ENCODE data around the gene RPL37A.
"Not testable (repeated sequence)": the region's sequence is repeated elsewhere in the genome, so short reads cannot be mapped to it uniquely, and the experiment has no call there.

RPL37A gene

DNA sequence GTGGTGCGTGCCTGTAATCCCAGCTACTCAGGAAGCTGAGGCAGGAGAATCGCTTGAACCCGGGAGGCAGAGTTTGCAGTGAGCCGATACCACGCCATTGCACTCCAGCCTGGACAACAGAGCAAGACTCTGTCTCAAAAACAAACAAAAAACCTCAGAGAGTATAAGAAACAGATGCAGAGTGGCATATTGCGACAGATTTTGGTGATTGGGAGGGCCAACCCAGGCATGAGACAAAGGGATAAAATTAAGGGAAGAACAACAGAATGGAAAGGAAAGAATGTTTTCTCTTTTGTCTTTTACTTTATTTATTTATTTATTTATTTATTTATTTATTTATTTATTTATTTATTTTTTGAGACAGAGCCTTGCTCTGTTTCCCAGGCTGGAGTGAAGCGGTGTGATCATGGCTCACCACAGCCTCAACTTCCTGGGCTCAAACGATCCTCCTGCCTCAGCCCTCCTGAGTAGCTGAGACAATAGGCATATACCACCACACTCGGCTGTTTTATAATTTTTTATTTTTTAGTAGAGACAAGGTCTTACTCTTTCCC is 20.0 kb downstream of the RPL37A start:
- not testable (repeated sequence) for DNase-seq

DNA sequence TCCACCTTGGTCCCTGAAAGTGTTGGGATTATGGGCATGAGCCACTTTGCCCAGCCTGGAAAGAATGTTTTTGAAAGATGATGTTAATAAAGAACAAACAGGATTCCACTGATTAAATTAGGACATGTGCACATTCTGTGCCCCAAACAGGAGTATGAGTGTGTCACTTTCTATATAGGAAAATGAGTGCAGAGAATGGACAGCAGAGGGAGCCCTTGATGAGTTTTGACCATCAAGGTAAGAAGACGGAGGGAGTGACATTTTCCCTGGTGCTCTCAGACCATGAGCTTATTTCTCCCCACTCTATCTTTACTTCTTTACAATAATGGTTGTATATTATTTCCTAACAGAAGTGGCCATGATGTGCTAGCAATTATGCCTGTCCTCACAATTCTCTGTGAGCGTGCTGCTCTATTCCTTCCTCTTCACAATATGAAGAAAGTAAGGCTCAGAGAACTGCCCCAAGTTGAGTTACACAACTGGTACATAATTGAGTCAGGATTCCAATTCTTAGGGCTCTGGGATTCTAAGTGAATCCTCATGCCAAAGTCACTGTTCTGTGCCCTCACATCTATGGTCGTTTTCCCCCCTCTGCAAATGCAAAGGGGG is 20.6 kb downstream of the RPL37A start:
- peak; percentile 24 for DNase-seq

DNA sequence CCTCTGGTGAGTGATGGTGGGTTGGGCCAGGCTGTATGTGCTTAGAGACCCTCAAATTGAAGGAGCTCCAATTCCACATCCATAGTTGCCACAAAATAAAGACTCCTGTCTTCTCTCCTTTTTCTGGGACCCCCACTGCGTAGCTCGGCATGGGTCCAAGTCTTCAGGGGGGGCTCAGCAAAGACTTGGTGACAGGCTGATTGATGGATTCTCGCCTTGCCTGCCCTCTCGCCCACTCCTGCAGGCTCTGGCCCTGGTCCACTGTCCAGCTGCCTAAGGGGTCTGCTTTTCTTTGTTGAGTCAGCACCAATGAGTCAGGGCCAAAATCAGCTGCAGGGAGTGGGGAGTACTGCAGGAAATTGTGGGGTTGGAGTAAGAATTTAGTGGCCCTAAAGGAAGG is 21.5 kb downstream of the RPL37A start:
- DNase-seq: no peak

DNA sequence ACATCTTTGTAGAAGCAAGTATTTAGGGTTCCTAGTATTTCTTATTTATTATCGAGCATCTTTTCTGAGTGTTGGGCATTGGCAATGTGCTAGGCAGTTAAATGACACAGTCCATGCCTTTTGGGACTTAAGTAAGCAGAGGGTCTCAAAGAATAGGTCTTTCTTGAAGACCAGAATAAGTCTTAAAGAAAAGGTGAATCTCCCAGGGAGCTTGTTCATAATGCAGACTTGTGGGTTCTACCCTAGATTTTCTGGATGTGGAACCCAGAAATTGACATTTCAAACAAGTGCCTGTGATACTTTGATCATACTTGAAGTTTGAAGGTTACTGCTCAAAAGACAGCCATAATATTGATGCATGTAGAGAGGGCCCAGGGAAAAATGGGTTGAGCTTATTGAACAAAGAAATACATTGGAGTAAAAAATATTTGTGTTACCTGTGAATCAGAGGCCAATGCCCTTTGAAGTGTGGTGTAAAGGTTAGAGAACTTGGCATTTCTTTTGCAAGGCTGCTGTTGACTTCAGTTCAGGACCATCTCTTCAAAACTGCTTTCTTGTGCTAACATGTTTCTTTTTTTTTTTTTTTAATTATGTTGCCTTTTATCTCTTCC is 24.4 kb downstream of the RPL37A start:
- DNase-seq: no peak

DNA sequence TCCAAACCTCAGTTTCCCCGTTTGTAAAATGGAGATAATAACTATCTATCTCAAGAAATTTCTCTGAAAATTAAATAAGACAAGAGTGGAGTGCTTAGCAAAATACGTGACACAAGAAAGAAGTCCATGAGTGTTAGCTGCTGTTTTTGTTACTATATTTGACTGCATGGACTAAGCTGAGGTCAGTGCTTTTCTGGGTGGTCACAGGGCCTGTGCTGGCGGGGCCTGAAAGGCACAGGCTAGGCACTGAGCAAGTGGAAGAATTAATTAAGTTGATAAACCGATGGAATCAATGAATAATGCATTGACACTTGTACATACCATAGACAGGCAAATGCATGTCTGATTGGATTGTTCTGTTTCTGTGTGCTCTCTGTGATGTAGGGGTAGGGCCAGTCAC is 27.3 kb downstream of the RPL37A start:
- no peak for DNase-seq

DNA sequence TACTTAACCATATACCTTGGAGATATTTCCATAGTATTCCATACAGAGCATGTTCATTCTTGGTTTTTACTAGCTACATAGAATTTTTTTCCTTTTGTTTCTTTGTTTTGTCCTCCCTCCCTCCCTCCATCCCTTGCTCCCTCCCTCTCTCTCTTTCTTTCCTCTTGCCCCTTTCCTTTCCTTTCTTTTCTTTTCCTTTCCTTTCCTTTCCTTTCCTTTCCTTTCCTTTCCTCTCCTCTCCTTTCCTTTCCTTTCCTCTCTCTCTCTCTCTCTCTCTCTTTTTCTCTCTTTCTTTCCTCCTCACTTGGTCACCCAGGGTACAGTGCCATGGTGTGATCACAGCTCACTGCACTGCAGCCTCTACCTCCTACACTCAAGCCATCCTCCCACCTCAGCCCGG is 28.3 kb downstream of the RPL37A start:
- DNase-seq: no peak

DNA sequence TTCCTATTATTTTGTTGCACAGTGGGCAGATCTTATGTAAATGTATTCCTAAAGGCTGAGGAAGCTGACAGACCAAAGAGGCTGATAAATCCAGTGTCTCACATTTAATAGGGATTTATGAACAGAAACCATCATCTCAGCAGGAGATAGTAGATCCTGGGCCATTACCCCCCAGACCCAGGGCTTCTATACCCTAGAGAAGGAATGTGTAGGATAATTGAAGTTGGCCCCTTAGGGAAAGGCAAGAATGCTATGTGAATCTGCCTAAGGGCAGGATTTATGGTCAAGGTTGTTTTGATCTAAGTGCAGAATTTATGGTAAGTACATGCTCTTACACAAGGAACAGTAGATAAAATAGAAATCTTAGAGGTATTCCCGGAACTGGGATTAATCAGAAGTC is 29.0 kb downstream of the RPL37A start:
- DNase-seq: no peak

DNA sequence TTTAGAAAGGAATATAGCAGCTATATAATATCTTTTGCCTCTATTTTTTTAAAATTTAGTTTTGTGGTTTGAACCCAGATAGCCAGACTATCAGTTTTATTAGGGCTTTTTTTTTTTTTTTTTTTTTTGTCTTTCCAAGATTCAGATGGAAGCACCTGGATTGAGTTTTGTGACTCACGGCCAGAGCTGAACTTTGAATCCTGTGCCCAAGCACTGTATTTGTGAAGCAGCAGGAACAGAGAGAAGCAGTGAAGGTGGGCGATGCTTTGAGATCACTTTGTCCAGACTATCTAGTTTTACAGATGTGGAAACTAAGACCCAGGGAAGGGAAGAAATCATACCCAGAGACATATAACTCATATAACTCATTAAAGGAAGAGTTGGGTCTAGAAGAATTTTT is 33.9 kb downstream of the RPL37A start:
- no peak for DNase-seq

DNA sequence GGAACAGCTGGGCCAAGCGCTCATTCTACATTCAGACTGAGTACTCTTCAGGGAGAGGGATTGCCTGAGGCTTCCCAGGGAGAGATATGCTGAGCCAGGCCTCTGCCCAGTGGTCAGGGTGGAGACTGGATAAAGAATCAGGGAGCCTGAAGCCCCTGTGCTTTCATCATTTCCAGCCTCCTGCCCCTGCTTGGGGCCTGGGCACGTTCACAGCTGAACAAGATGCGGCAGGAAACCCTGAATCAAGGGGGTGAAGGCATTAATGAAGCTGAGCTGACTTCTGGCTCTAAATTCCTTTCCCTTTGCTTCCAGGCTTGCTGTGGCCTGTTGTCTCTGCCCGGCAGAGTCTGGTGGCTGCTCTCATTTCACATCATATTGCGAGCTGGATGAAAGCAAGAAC is 35.0 kb downstream of the RPL37A start:
- no peak for DNase-seq

DNA sequence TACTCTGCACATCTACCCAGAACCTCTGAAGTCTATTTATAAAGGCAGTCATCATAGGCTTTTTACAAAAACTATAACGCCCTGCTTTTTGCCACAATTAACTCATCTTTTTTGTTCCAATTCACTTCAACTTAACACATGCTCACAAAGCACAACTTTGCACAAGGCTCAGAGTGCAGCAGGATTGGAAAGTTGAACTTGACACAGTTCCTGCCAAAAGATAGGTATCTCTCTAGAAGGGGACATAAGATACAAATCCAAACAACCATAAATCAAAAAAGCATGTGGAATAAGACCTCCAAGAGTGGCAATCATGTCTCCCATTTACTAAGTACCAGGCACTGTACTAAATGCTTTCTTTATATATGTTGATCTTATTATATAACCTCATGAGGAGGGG is 36.2 kb downstream of the RPL37A start:
- no peak for DNase-seq

DNA sequence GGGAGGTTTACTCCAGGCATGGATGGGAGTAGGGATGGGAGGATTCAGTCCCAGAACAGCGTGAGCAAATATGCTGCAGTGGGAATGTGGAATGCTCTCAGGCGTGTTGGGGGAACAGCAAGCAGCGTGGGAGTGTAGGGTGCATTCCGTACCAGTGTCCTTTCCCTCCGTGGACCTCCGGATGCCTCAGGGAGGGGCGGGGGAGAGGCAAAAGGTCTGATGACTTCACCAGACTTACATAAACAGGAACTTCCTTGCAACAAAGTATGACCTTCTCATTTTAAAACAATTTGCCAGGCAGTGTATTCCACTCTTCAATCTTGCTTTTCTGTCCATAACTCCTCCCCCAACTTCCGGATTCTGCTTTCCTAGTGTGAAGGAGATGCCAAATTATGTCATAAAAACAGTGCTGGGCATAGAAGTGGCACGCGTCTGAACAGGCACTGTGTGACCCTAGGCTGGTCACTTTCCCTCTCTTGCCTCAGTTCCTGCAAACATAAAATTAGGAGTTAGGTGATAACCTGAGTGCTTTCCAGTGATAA is 36.9 kb downstream of the RPL37A start:
- DNase-seq: no peak

DNA sequence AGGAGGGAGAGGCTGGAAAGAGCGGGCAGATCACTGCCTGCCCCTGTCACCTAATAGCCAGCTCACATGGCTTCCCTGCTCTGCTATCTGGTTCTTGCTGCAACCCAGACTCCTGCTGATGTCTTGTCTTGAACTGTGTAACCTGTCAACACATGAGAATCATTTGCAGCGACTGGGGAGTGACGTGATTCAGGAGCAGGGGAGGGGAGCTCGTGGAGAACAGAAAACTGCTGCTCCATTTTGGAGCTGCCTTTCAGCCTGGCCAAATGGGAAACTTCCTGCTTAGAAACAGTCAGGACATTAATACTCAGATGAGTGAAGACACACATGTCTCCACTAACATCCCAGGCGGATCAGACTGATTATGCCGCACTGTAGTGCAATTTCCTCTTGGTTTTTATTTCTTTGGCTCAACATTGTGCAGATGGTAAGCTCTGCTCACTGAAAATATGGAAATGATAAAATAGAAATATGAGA is 38.1 kb downstream of the RPL37A start:
- DNase-seq: no peak

DNA sequence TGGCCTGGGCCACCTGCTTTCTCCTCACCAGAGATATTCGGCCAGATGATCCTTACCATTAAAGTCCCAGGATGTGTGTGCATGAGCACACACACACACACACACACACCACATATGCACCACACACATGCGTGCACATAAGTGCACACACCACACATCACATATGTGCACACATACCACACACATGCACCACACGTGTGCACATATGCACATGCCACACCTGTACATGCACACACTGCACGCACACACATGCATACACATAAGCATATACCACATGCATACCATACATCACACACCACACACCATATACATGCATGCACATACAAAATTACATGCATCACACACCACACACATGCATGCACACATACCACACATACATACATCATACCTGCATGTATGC is 38.7 kb downstream of the RPL37A start:
- DNase-seq: no peak

DNA sequence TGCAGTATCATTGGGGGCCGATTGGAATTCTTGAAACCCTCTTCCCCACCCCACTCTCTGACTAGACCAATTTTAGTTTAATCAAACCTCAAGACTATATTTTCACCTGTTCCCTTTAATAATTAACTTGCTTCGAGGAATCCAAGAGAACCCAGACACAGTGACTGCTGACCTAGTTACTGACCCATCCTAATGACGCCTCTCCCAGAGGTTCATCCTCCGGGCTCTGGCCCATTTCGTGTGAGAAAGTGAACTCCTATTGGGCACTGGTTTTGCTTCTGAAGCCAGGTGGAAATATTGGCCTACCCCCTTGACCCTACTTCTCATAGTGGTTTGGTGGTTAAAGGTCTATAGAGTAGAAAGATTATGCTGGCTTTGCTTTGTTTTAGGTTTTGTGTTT is 39.9 kb downstream of the RPL37A start:
- DNase-seq: no peak

DNA sequence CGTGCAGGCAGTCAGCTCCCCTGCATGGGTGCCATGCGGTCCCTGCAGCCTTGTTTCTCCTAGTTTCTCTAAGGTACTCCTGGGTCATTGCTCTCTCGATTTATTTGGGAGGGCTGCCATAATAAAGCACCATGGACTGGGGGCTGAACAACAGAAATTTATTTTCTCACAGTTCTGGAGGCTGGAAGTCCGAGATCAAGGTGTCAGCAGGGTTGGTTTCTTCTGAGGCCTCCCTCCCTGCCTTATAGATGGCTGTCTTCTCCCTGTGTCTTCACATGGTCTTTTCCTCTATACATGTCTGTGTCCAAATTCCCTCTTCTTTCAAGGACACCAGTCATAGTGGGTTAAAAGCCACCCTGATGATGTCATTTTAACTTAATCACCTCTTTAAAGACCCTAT is 40.5 kb downstream of the RPL37A start:
- DNase-seq: no peak

DNA sequence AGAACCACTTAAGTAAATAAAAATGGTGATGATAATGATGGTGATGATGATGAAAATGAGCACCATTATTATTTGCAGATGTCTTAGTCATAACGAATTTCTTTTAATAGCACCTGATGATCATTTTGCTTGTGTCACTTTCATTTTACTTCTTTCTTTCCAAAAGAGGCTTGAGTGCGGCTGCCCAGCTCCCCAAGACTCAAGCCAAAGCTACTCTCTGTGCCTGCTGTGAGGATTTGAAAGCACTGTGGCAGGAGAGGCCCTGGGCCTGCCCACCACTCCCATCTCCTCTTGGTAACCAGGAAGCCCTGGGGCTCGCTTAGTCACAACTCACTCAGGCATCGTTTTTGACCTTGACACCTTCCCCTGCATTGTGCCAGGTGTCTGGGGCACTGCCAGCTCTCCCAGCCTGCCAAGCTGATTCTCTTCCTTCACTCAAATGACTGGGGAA is 41.2 kb downstream of the RPL37A start:
- DNase-seq: no peak

DNA sequence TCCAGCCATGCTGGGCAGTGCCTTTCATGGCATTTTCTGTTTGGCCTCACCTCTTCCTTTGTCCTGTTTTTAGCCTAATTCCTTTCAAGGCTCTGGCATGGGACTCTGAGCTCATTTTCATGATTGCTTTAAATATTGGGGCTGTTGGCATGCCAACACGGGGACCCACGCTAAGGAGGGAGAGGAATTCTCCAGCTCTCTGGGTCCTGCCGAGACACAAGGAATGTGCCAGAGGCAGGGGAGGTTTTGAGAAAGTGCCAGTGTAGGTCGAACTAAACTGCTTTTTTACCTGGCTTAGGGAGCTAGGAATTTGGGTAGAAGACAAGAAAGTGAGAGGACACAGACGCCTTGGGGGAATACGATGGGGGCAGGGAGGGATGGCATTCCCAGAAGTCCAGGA is 42.3 kb downstream of the RPL37A start:
- no peak for DNase-seq

DNA sequence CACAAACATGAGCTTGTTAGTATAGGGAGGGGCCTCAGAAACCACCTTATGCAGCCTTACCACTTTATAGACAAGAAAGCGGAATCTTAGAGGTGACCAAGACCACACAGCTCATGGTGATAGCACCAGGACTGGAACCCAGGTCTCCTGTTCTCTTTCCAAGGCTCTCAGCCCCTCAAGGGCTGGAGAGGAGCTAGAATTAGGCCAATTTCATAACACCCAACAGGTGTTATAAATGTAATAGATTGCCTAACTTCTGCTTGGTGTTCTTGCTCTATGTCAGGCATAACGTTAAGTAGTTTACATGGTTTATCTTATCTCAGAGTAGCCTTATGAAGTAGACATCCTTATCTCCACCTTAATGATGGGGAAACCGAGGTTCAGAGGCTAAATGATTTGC is 42.9 kb downstream of the RPL37A start:
- no peak for DNase-seq

DNA sequence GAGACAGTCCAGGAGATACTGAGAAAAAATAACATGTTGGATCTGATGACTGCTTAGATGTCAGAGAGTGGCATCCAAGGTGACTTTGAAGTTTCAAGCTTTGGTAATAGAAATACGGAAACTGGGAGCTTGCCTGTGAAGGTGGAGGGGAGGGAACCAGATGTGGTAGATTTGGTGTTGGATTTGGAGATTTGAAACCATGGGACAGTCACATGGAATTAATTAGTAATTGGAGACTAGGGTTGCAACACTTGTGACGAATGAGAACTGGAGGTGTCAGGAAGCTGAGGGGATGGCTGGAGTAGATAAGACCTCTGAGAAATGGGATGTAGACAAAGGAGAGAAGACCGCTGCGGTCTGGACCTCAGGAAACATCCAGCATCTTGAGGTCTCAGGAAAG is 46.7 kb downstream of the RPL37A start:
- no peak for DNase-seq

DNA sequence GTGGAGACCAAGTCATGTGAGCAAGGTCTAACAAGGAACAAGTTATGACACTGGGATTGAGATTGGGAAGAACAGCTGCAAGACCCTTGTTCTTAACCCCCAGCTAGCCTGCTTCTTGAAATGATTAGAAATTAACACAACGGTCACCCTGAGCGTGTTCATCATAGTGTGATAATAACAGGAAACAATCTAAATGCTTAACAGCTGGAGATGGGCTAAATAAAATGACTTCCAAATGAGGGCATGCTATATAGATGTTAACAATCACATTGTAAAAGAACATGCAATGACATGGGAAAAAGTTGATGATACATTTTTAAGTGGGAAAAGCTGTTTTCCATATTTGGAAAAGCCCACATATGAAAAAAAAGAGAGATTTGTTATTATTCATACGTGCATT is 47.6 kb downstream of the RPL37A start:
- DNase-seq: no peak

DNA sequence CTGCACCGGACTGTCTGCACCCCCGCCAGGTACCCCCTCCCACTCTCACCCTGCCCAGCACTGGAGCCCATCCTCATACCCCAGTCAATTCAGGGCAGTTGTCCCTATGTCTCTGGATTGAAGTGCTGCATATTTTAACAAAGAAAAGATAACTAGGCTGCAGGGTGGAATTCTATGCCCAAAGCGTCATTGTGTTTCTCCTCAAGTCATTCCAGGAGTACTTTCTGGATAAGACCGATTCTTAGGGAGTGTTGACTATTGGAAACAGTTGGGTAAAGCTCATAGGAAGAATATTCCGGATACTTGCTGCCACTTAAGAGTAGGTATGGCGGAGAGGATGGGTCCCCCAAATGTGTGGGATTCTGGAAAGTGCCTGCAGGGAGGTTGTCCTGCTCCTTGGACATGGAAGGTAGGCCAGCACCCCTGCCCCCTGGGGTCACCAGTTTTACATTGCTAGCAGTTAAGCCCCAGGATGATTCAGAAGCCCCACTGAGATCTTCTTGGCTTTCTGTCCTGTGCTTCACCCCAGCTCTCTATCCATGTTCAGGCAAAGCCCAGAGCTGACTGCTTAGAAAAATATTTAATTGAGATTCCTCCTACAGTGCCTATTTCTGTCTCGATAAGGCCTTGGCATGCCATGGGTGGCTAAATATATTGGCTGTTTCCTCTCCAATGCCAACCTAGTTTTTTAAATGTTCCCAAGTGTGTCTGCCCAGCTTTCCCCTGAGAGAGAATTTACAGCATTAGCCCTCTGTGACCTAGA is 48.2 kb downstream of the RPL37A start:
- no peak for DNase-seq

DNA sequence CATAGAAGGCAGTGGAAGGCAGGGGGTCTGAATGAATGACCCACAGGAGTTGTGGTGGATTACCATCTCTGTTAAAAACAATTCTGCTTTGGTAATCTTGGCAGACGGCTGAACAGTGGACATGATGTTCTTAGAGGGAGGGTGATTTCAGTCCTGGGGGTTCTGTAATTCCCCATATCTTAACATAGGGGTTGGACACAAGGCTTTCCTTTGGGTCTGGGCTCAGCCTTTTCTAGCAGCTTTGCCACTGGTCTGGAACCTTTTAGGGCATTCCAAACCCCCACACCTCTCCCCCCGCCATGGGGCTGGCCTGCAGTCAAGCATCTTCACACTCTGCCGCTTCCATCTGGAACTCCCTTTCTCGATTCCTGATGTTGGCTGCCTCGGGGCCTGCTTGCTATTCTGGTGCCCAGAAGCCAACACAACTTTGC is 50.3 kb downstream of the RPL37A start:
- no peak for DNase-seq

DNA sequence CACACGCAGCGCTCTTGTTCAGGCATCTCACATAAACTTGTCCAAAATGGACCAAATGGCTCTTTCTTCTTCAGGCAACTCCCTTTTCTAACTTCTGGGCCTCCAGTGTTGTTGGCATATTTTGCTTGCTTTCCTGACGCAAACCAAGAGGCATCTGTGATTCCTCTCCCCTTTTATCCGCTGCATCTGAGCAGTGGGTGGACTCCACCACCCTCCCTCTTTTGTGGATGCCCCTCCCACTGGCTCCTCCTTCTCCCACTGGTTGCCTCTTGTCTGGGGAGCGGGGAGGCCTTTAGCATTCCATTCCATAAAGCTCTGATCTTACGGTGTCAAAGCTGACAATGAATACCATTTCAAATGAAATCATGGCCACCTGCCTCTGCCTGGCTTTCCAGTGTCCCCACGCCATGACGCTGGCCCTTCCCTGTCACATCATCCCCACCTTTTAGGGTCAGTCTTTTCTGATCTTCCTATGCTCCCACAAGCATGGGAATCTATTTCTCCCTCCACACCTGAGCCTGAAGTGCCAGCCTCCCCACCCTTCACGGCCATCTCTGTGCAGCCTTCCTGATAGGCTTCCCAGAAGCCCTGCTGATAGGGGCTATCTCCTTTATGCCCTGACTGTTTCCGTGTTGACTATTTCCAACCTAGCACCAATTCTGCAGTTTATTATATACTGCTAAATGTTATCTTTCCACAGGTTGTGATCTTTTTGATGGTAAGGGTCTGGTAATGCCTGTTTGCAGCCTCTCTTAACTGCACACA is 51.5 kb downstream of the RPL37A start:
- DNase-seq: no peak
